Immature natural killer cell (primary cell): ENCODE results near the gene FAM114A1. TPM values are rescaled to one million over a fixed set of nuclear protein-coding genes. Genes with fewer than 3 reads are reported as not detected.
"Not testable (repeated sequence)": the region's sequence is repeated elsewhere in the genome, so short reads cannot be mapped to it uniquely, and the experiment has no call there.

Source experiments
- DNase-seq, 3 donors: peaks; one replicate each; pipeline ENCODE4 v3.0.0; 2022; ENCODE audit warnings: mixed read lengths in 1 of 3
- H3K27ac Mint-ChIP-seq, 6 donors: one replicate each; pipeline ENCODE4 v1.8.0; 2020; ENCODE audit warnings: mixed read lengths in 6 of 6, mild to moderate bottlenecking in 5 of 6, inconsistent platforms in 4 of 6, moderate library complexity in 3 of 6
- H3K27me3 Mint-ChIP-seq, 3 donors: one replicate each; pipeline ENCODE4 v1.8.0; 2020 to 2021; ENCODE audit warnings: low read depth in 3 of 3, mild to moderate bottlenecking in 3 of 3, mixed read lengths in 3 of 3, moderate library complexity in 3 of 3, inconsistent platforms in 1 of 3
- H3K36me3 Mint-ChIP-seq, 3 donors: one replicate each; pipeline ENCODE4 v1.8.0; 2020; ENCODE audit warnings: mixed read lengths in 3 of 3, inconsistent platforms in 2 of 3, mild to moderate bottlenecking in 2 of 3
- H3K4me1 Mint-ChIP-seq, 2 donors: one replicate each; pipeline ENCODE4 v1.8.0; 2020; ENCODE audit warnings: inconsistent platforms in 2 of 2, mild to moderate bottlenecking in 2 of 2, mixed read lengths in 2 of 2, moderate library complexity in 1 of 2
- H3K4me3 Mint-ChIP-seq, 5 donors: one replicate each; pipeline ENCODE4 v1.8.0; 2020; ENCODE audit warnings: mild to moderate bottlenecking in 5 of 5, mixed read lengths in 5 of 5, inconsistent platforms in 3 of 5, moderate library complexity in 3 of 5
- H3K9me3 Mint-ChIP-seq, 6 donors: one replicate each; pipeline ENCODE4 v1.8.0; 2020; ENCODE audit warnings: mild to moderate bottlenecking in 6 of 6, mixed read lengths in 6 of 6, inconsistent platforms in 4 of 6, moderate library complexity in 3 of 6
- polyA plus RNA-seq, 3 donors: library from polyadenylated mRNA; unstranded; fragments of 300-500 nt; fragmentation: Illumina TruSeq; gene quantifications; one replicate each; pipeline ENCODE4 v1.2.3, GENCODE V29; 2021

The FAM114A1 gene
- polyA plus RNA-seq, 3 donors from 2014 or later, result not detected

DNA sequence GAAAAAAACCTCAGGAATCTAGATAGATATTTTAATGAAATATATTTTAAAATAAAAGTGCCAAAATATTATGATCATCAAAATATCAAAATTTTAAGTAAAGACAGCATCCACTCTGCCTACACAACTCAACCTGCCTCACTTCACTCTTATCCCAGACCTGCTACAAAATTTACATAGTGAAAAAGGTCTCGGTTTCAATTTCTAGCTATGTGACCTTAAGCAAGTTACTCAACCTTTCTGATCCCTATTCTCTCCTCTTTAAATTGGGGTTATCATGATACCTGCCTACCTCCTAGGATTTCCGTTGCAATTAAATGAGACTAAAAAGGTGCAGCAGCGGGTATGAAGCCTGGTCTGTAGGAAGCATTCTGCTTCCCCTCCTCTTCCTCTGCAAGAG is 72.9 kb downstream of the FAM114A1 start:
- H3K4me1 Mint-ChIP-seq, result no peaks in the 10 kb centered on the region
- no peaks in the 10 kb centered on the region for H3K9me3 Mint-ChIP-seq
- H3K36me3 Mint-ChIP-seq, result no peaks in the 10 kb centered on the region
- no peak overlapping the region for H3K27ac Mint-ChIP-seq
- H3K27me3 Mint-ChIP-seq, result no peaks in the 10 kb centered on the region
- no peak overlapping the region for H3K4me3 Mint-ChIP-seq
- no peak for DNase-seq

GRCh38 chr4:38941906-38942305 is 74.3 kb downstream of the FAM114A1 start:
- not testable (repeated sequence) for H3K27me3 Mint-ChIP-seq, H3K9me3 Mint-ChIP-seq, H3K36me3 Mint-ChIP-seq, H3K4me1 Mint-ChIP-seq, H3K4me3 Mint-ChIP-seq, DNase-seq
- peak overlapping the region in 2 of 6 donors; percentile 24 to 31 for H3K27ac Mint-ChIP-seq

DNA sequence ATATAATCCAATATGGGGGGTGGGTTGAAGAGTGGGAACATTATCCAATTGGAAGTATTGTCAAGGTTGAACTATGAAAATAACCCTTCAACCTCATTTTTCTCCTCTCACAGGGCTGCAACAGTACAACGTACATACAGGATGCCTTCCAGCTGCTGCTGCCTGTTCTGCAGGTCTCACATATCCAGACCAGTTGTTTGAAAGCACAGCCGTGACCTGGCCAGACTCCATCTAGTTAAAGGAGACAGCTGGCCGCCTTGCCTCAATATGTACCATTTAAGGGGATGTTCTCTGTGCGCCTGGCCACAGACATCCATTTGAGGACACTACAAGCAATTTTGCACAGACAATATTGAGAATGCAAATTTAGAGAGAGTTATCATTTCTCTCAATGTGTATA is 75.7 kb downstream of the FAM114A1 start:
- H3K27me3 Mint-ChIP-seq, result peaks cover 0 to 2% (median 0%) of the 10 kb centered on the region in 3 donors
- no peaks in the 10 kb centered on the region for H3K36me3 Mint-ChIP-seq
- no peak overlapping the region for H3K27ac Mint-ChIP-seq
- no peak overlapping the region for H3K4me3 Mint-ChIP-seq
- H3K9me3 Mint-ChIP-seq, result no peaks in the 10 kb centered on the region
- DNase-seq, result no peak
- H3K4me1 Mint-ChIP-seq, result no peaks in the 10 kb centered on the region

DNA sequence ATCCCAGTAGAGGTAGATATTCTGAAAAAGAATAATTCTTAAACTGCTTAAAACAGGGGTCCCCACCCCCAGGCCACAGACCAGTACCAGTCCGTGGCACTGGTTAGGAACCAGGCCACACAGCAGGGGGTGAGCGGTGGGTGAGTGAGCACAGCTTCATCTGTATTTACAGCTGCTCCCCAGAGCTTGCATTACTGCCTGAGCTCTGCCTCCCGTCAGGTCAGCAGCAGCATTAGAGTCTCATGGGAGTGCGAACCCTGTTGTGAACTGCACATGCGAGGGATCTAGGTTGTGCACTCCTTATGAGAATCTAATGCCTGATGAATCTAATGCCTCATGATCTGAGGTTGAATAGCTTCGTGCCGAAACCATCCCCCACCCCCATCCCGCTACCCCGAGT is 76.8 kb downstream of the FAM114A1 start:
- Mint-ChIP-seq H3K9me3 (no peaks in the 10 kb centered on the region), H3K4me1 (peaks cover 0 to 7% of the 10 kb centered on the region in 2 donors), H3K36me3 (no peaks in the 10 kb centered on the region), H3K4me3 (no peak overlapping the region), H3K27ac (no peak overlapping the region), H3K27me3 (peaks cover 0 to 3% (median 0%) of the 10 kb centered on the region in 3 donors)
- no peak for DNase-seq

DNA sequence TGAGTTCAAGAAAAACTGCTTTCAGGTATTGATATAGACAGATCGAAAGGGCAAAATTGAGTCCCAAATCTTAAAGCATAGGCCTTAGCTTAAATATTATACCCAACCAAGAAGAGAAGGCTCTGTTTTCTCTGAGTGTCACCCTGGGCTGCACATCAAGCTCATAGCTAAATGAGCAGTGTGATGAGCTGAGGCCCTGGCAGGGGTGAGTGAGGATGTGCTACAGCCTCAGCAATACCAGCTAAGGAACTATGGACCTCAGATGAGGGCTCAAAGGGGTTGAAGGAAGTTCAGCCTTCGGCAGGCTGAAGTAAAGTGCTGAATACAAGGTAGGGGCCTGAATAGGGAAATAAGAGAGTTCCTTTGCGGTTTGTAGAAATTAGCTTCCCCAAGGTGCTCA is 79.3 kb downstream of the FAM114A1 start:
- Mint-ChIP-seq H3K4me1 (peaks cover 3 to 12% of the 10 kb centered on the region in 2 donors), H3K4me3 (no peak overlapping the region), H3K36me3 (no peaks in the 10 kb centered on the region), H3K9me3 (no peaks in the 10 kb centered on the region), H3K27me3 (peaks cover 2 to 5% (median 2%) of the 10 kb centered on the region in 3 donors), H3K27ac (peak overlapping the region in 1 of 6 donors; percentile 31)
- DNase-seq, result no peak

GRCh38 chr4:38948551-38948950 is 80.9 kb downstream of the FAM114A1 start:
- peaks cover 2 to 7% (median 2%) of the 10 kb centered on the region in 3 donors for H3K27me3 Mint-ChIP-seq
- peaks cover 3 to 12% of the 10 kb centered on the region in 2 donors for H3K4me1 Mint-ChIP-seq
- H3K27ac Mint-ChIP-seq, result peak overlapping the region in 2 of 6 donors; percentile 83 to 92
- H3K36me3 Mint-ChIP-seq, result no peaks in the 10 kb centered on the region
- DNase-seq, result no peak
- H3K4me3 Mint-ChIP-seq, result no peak overlapping the region
- H3K9me3 Mint-ChIP-seq, result no peaks in the 10 kb centered on the region

DNA sequence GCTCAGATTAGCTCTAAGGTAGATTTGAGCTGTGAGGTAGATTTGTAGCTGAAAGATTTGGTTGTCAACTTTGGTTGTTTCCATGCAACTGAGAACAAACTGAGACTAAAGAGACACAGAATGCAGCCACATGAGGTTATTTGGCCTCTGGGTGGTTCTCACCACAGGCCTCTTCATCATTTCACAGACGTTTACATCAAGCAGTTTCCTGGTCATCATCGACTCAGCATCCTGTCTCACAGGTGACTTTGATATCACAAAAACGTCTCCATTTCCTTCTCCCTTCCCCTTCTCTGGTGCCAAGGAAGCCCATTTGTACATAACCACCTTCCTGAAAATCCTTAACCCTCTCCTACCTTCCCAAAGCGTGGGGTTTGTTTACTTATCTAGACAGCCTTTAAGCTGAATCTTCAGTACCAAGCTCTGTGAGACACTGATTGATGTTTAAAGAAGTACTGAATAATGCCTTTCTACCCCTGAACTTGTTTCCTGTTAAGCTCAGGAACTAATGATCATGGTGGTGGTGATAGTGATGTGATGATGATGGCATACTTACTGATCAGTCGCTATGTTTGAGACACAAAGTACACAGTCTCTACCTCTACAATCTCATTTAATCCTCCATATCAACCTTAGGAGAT is 81.9 kb downstream of the FAM114A1 start:
- Mint-ChIP-seq H3K36me3 (no peaks in the 10 kb centered on the region), H3K27me3 (peaks cover 2 to 7% (median 2%) of the 10 kb centered on the region in 3 donors), H3K4me1 (peaks cover 3 to 12% of the 10 kb centered on the region in 2 donors), H3K9me3 (no peaks in the 10 kb centered on the region), H3K27ac (peak overlapping the region; percentile 21 to 92 (median 69)), H3K4me3 (no peak overlapping the region)
- peak; percentile 45 to 64 (median 48) for DNase-seq

GRCh38 chr4:38950159-38950558 is 82.6 kb downstream of the FAM114A1 start:
- Mint-ChIP-seq H3K4me1 (peaks cover 3 to 12% of the 10 kb centered on the region in 2 donors), H3K27me3 (peaks cover 2 to 7% (median 3%) of the 10 kb centered on the region in 3 donors), H3K36me3 (no peaks in the 10 kb centered on the region), H3K27ac (peak overlapping the region in 1 of 6 donors; percentile 21), H3K9me3 (no peaks in the 10 kb centered on the region), H3K4me3 (no peak overlapping the region)
- no peak for DNase-seq

DNA sequence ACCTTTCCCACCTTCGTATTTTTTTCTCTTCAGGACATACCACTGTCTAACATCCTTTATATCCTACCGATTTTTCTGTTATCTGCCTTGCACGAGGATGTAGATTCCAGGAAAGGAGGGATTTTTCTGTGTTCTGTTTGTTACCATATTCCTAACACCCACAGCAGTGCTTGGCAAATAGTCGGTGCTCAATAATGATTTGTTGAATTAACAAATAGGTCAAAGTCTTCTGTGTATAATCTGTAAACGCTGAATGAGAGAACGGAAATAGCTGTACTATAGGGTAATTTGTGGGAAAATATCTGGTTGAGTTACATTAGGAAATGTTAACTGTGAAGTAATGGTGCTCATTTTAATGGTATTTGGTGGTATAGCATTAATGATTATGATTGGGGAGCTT is 83.1 kb downstream of the FAM114A1 start:
- H3K36me3 Mint-ChIP-seq, result no peaks in the 10 kb centered on the region
- peak overlapping the region in 3 of 6 donors; percentile 10 to 77 (median 40) for H3K27ac Mint-ChIP-seq
- peaks cover 3 to 12% of the 10 kb centered on the region in 2 donors for H3K4me1 Mint-ChIP-seq
- H3K27me3 Mint-ChIP-seq, result peaks cover 3 to 7% (median 4%) of the 10 kb centered on the region in 3 donors
- no peak overlapping the region for H3K4me3 Mint-ChIP-seq
- H3K9me3 Mint-ChIP-seq, result no peaks in the 10 kb centered on the region
- DNase-seq, result no peak

DNA sequence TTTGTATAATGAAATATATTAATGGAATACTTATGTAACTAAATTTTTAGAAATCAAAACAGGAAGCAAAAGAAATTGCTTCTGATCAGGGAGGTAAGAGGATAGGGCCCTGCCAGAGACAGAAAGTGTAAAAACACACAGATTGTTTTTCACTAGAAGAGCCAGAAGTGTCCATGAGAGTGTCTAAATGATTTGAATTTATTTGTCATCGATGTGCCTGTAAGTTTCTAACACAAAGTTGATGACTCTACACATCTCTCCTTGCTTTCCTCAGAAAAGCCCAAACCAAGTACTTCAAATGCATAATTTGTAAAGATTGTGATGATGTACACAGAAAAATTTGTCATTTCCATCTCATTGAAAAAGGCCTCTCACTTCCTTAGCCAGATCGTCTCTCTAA is 84.0 kb downstream of the FAM114A1 start:
- H3K4me3 Mint-ChIP-seq, result no peak overlapping the region
- H3K27me3 Mint-ChIP-seq, result peaks cover 4 to 7% (median 6%) of the 10 kb centered on the region in 3 donors
- H3K9me3 Mint-ChIP-seq, result peaks cover 0 to 2% (median 0%) of the 10 kb centered on the region in 6 donors
- no peak for DNase-seq
- H3K27ac Mint-ChIP-seq, result peak overlapping the region in 1 of 6 donors; percentile 47
- no peaks in the 10 kb centered on the region for H3K36me3 Mint-ChIP-seq
- peaks cover 3 to 12% of the 10 kb centered on the region in 2 donors for H3K4me1 Mint-ChIP-seq

DNA sequence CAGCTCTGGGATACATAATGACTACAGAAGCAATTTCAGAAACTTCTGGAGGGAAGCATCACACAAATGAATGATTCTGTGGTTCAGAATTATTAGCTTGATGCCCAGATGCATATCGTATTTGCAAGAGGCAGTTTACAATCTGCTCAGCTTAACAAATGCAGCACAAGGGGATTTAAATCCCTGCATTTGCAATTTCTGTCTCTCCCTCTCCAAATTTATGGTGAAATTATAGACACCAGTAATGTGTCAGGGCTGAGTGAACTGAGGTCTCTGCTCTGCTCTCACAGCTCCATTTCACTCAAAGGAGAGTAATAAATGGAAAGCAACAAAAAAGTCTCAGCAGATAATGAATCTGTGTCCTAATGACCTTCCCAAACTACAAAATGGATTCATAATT is 84.4 kb downstream of the FAM114A1 start:
- no peak overlapping the region for H3K27ac Mint-ChIP-seq
- H3K9me3 Mint-ChIP-seq, result peaks cover 0 to 2% (median 0%) of the 10 kb centered on the region in 6 donors
- H3K36me3 Mint-ChIP-seq, result no peaks in the 10 kb centered on the region
- DNase-seq, result no peak
- peaks cover 3 to 12% of the 10 kb centered on the region in 2 donors for H3K4me1 Mint-ChIP-seq
- H3K4me3 Mint-ChIP-seq, result no peak overlapping the region
- peaks cover 4 to 8% (median 7%) of the 10 kb centered on the region in 3 donors for H3K27me3 Mint-ChIP-seq

- no peak for DNase-seq
- H3K27ac Mint-ChIP-seq, result no peak overlapping the region
- peaks cover 0 to 2% (median 0%) of the 10 kb centered on the region in 6 donors for H3K9me3 Mint-ChIP-seq
- peaks cover 4 to 8% (median 4%) of the 10 kb centered on the region in 3 donors for H3K27me3 Mint-ChIP-seq
- peaks cover 6 to 8% of the 10 kb centered on the region in 2 donors for H3K4me1 Mint-ChIP-seq
- H3K36me3 Mint-ChIP-seq, result no peaks in the 10 kb centered on the region
- H3K4me3 Mint-ChIP-seq, result no peak overlapping the region
Measured at GRCh38 chr4:38954727-38955126, 87.1 kb downstream of the FAM114A1 start.

- Mint-ChIP-seq H3K27me3 (peaks cover 2 to 7% (median 6%) of the 10 kb centered on the region in 3 donors), H3K4me1 (peaks cover 5 to 6% of the 10 kb centered on the region in 2 donors), H3K4me3 (no peak overlapping the region), H3K36me3 (no peaks in the 10 kb centered on the region), H3K27ac (no peak overlapping the region), H3K9me3 (peaks cover 0 to 2% (median 0%) of the 10 kb centered on the region in 6 donors)
- no peak for DNase-seq
Measured at GRCh38 chr4:38955957-38956356, 88.4 kb downstream of the FAM114A1 start.

DNA sequence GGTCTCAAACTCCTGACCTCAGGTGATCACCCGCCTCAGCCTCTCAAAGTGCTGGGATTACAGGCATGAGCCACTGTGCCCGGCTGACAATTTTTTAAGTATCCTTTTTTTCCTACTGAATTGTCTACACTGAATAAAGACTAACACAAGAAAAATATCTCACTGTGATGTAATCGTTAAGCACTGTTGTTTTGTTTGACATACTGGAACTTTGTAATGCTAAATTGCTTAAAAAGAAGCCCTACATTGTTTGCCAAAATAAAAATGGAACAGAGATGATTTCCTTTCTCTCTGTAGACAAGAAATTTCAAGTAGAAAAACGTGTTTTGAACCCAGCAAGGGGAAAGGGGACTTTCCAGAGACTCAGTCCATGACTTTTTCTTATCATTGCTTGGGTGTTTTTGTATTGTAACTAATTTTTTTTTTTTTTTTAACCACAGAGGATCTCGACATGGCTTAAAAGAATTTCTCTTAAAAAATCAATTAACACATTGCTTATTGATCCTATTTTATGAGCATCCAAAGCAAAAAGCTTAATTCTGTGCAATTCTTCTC is 89.7 kb downstream of the FAM114A1 start:
- Mint-ChIP-seq H3K4me3 (no peak overlapping the region), H3K9me3 (peaks cover 0 to 2% (median 0%) of the 10 kb centered on the region in 6 donors), H3K36me3 (peaks cover 0 to 3% (median 0%) of the 10 kb centered on the region in 3 donors), H3K27me3 (peaks cover 2 to 7% (median 6%) of the 10 kb centered on the region in 3 donors), H3K27ac (no peak overlapping the region), H3K4me1 (peaks cover 5 to 6% of the 10 kb centered on the region in 2 donors)
- DNase-seq, result no peak
